Raji (cell line): ENCODE measurements around the gene HSBP1L1.

Experiments
- POLR2A ChIP-seq: IDR thresholded peaks from 2 replicates; pipeline ENCODE4 v1.6.1; 2011; ENCODE audit warnings: low read depth, low read length, control low read depth; ENCODE audit not compliant: insufficient read depth

The HSBP1L1 gene

DNA sequence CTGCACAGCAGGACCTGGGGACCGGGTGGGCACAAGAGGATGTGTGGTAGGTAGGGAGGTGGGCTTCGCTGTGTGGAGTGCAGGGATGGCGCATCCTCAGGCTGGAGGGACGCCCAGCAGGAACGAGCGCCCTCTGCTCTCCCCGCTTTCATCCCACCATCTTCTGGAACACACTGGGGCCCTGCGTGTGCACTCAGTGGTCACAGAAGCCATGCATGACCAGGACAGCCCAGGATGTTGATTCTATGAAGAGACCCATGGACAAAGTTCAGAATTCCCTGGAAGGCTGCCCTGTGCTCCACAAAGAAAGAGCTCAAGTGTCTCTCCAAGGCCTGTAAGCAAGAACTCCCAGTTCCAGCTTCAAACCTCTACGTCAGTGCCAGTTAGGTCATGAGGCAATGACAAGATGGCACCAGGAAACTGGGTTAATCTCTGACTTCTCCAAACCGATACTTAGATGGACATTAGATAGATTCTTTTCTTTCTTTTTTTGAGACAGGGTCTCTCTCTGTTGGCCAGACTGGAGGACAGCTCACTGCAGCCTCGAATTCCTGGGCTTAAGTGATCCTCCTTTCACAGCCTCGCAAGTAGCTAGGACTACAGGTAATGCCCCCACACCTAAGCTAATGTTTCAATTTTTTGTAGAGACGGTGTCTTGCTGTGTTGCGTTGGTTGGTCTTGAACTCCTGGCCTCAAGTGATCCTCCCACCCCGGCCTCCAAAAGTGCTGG, 16.4 kb upstream of the HSBP1L1 start:
- TF ChIP-seq POLR2A: no peak

- no peak for TF ChIP-seq POLR2A
Observed at GRCh38 chr18:79948719-79949411, 15.6 kb upstream of the HSBP1L1 start.

DNA sequence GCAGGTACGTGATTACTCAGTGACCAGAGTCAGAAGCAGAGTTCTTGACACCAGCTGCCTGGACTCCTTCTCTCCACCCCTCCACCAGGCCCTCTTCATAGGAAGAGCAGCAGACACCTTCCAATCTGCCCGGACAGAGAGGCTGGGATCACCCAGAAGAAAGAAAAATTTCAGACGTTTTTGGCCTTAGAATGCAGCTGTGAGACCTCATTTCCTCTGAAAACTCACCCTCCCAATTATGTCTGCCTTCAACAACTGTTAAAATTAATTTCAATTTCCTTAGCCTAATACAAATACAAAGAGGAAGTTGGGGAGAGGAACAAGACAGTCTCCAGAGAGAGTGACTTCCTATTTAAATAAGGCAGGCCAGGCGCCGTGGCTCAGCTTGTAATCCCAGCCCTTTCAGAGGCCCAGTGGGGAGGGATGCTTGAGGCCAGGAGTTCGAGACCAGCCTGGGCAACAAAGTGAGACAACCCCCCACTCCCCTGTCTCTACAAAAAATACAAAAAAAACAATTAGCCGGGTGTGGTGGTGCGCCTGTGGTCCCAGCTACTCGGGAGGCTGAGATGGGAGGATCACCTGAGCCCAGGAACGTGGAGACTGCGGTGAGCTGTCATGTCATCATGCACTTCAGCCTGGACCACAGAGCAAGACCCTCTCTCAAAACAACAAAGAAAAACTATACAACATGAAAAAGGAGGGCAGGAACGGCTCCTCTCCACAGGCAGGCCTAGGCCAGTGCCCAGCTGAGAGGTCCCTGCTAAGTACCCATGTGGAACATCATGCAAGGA, 14.6 kb upstream of the HSBP1L1 start:
- TF ChIP-seq POLR2A: no peak

GRCh38 chr18:79950515-79951341, 13.7 kb upstream of the HSBP1L1 start:
- 0 out of 2 replicates have a peak, but pooled peaks have one; percentile 11 for TF ChIP-seq POLR2A

GRCh38 chr18:79951545-79952455, 12.6 kb upstream of the HSBP1L1 start, which contains the start of gene SLC66A2:
SLC66A2 (minus strand) TSS chr18:79951653; CDS start chr18:79950926, 727 bp downstream.
- TF ChIP-seq POLR2A: peak; percentile 57

DNA sequence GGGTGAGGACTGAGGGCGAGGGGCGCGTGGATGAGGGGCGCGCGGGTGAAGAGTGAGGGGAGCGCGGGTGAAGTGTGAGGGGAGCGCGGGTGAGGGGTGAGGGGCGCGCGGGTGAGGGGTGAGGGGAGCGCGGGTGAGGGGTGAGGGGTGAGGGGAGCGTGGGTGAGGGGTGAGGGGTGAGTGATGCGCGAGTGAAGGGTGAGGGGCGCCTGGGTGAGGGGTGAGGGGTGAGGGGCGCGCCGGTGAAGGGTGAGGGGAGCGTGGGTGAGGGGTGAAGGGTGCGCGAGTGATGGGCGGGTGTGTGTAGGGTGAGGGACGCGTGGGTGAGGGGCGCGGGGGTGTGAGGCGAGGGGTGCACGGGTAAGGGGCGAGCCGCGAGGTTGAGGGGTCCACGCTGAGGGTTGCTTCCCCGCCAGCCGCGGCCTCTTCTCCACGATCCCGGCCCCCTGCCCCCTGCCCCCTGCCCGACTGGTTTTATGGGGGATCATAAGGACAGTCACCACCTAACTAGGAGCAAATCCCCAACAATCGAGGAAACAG, 11.9 kb upstream of the HSBP1L1 start:
- TF ChIP-seq POLR2A: no peak

DNA sequence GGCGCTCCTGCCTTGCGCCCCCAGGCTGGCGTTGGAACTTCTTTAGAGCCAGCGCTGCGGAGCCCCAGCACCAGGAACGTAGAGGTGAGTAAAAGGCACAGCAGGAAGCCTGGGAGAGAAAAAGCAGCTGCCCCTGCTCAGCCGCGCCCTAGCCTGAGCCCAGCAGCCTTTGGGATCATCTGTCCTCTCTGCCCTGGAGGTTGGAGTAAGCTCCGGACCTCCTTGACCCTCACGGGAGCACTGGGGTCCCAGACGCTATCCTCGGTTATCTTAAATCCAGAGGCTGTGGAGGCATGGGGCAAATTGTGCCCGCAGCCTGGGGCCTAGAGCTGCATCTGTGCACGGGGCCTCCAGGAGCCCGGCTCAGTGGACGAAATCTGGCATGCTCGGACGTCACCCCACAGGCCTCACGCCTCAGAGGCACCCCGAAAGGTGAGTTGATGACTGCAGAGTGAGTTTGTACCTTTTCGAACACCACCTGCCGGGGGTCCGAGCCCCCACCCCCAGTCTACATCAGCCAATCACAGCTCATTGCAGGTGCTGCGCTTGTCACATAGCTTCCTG, 11.4 kb upstream of the HSBP1L1 start:
- TF ChIP-seq POLR2A: no peak

GRCh38 chr18:79953971-79954651, 10.3 kb upstream of the HSBP1L1 start:
- no peak for TF ChIP-seq POLR2A

DNA sequence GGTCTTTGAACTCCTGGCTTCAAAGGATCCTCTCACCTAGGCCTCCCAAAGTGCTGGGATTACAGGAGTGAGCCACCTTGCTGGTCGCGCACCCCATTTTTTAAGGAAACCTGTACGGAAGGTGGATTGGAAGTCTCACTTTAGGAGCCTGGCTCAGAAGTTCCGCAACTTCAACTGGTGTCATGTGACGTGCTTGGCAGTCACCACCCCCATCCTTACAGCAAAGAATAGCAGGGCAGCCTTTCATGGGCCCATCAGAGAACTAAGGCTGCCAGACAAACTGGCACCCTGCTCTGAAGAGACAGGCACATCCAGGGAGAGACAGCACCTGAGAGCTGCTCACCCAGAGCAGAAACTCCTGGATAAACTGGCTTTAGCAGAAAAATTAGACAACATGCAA, 9.7 kb upstream of the HSBP1L1 start:
- no peak for TF ChIP-seq POLR2A

DNA sequence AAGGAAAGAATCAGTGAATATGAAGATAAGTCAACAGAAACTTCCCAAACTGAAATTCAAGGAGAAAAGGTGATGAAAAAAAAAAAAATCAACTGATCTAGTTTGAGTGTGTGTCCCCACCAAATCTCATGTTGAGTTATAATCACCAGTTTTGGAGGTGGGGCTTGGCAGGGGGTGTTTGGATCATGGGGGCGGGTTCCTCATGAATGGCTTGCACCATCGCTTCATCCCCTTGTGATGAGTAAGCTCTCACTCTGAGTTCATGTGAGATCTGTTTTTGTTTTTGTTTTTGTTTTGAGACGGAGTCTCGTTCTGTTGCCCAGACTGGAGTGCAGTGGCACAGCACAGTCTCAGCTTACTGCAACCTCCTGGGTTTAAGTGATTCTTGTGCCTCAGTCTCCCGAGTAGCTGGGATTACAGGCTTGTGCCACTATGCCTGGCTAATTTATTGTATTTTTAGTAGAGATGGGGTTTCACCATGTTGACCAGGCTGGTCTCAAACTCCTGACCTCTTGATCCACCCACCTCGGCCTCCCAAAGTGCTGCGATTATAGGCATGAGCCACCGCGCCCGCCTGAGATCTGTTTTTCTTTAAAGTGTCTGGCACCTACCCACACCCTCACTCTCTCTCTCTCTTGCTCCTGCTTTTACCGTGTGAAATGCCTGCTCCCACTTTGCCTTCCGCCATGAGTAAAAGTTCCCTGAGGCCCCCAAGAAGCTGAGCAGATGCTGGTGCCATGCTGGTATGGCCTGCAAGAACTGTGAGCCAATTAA, 9.0 kb upstream of the HSBP1L1 start:
- no peak for TF ChIP-seq POLR2A

DNA sequence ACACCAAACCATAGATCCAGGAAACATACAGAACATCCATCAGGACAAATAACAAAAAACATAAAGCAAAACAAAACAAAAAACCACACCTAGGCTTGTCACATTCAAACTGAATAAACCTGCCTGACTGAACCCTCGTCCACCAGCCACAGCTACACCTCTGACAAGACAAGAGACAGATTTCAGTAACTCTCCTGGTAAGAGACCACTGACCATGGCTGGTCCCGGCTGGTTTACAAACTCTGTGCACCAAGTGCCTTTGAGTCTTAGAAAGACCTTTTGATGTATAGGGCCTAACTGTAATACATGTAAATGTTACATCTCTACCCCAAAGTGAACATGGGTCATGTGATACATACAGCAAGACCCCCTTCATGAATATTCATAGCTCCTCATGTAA, 8.2 kb upstream of the HSBP1L1 start:
- TF ChIP-seq POLR2A: no peak

DNA sequence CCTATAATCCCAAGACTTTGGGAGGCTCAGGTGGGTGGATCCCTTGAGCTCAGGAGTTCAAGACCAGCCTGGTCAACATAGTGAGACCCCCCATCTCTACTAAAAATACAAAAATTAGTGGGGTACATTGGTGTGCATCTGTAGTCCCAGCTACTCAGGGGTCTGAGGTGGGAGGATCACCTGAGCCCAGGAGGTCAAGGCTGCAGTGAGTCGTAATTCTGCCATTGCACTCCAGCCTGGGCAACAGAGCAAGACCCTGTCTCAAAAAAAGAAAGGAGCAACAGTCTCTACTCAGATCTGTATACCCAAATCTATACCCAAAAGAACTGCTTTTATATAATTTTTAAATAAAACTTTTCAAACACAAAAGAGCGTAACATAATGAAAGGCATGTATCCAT, 5.5 kb upstream of the HSBP1L1 start:
- TF ChIP-seq POLR2A: no peak
